IMR-90 (cell line): ENCODE data around the gene FOXP4. TPM values are rescaled to one million over a fixed set of nuclear protein-coding genes. Genes with fewer than 3 reads are reported as not detected.

Experiments
- ATAC-seq: fragments of 200-7000 bp; cut with Tn5 transposase; 2 replicates; pipeline ENCODE4 v1.9.1; 2020; ENCODE audit warnings: low read depth, mild to moderate bottlenecking, moderate library complexity
- BruUV-seq: library from RNA; stranded (reverse); fragments of 400-500 nt; replicated peaks from 2 replicates; lab custom pipeline; 2021; lab: Mats Ljungman, UMichigan
- CTCF ChIA-PET: fragments of 300-600 bp; formaldehyde crosslinking; extraction: SDS; loops from one replicate; lab custom pipeline; 2021; ENCODE audit warnings: antibody characterized with exemption; lab: Yijun Ruan, JAX
- POLR2A ChIA-PET: fragments of 300-600 bp; sonication (Branson Sonifier 250); formaldehyde crosslinking; loops from one replicate; lab custom pipeline; 2022; ENCODE audit warnings: antibody characterized with exemption; ENCODE audit not compliant: unreplicated experiment; lab: Charles Lee
- DNase-seq: peaks from one replicate; pipeline ENCODE4 v3.0.0; 2013
- H2AFZ ChIP-seq: replicated peaks from 2 replicates; pipeline ENCODE3; 2013; ENCODE audit warnings: low read length, mild to moderate bottlenecking; ENCODE audit not compliant: poor library complexity
- H2AK5ac ChIP-seq: 2 replicates; pipeline ENCODE4 v1.6.1; 2013; ENCODE audit warnings: low read depth, low read length, inconsistent platforms
- H2AK9ac ChIP-seq: replicated peaks from 2 replicates; pipeline ENCODE3; 2013; ENCODE audit warnings: mild to moderate bottlenecking, low read depth, low read length, moderate library complexity; ENCODE audit not compliant: poor library complexity
- H2BK120ac ChIP-seq: 2 replicates; pipeline ENCODE4 v1.6.1; 2013; ENCODE audit warnings: low read depth, low read length, inconsistent platforms
- H2BK15ac ChIP-seq: 3 replicates; pipeline ENCODE4 v1.6.1; 2013; ENCODE audit warnings: low read depth, low read length, inconsistent platforms
- H2BK20ac ChIP-seq: 2 replicates; pipeline ENCODE4 v1.6.1; 2013; ENCODE audit warnings: low read depth, mild to moderate bottlenecking, inconsistent platforms, low read length, moderate library complexity
- H2BK5ac ChIP-seq: 2 replicates; pipeline ENCODE4 v1.6.1; 2013; ENCODE audit warnings: mild to moderate bottlenecking, low read depth, low read length, inconsistent platforms; ENCODE audit not compliant: poor library complexity, severe bottlenecking
- H3K14ac ChIP-seq: replicated peaks from 2 replicates; pipeline ENCODE4 v1.6.1; 2013; ENCODE audit warnings: low read depth, low read length, inconsistent platforms
- H3K18ac ChIP-seq: 2 replicates; pipeline ENCODE4 v1.6.1; 2013; ENCODE audit warnings: low read depth, low read length, control low read depth
- H3K23ac ChIP-seq: 2 replicates; pipeline ENCODE4 v1.6.1; 2013; ENCODE audit warnings: low read depth, low read length, inconsistent platforms
- H3K27ac ChIP-seq: 2 replicates; pipeline ENCODE4 v1.5.1; 2013; ENCODE audit warnings: mild to moderate bottlenecking, control low read depth, low read length; ENCODE audit not compliant: insufficient read depth
- H3K27me3 ChIP-seq: 2 replicates; pipeline ENCODE4 v1.6.1; 2013; ENCODE audit warnings: low read length; ENCODE audit not compliant: control insufficient read depth, insufficient read depth
- H3K36me3 ChIP-seq: 2 replicates; pipeline ENCODE4 v1.6.1; 2013; ENCODE audit warnings: low read length, mixed read lengths; ENCODE audit not compliant: control insufficient read depth, insufficient read depth
- H3K4ac ChIP-seq: 2 replicates; pipeline ENCODE4 v1.6.1; 2013; ENCODE audit warnings: low read depth, low read length, inconsistent platforms
- H3K4me1 ChIP-seq: 2 replicates; pipeline ENCODE4 v1.6.1; 2013; ENCODE audit warnings: low read length, mixed read lengths; ENCODE audit not compliant: control insufficient read depth, insufficient read depth
- H3K4me2 ChIP-seq: 2 replicates; pipeline ENCODE4 v1.6.1; 2013; ENCODE audit warnings: low read depth, mild to moderate bottlenecking, control low read depth, low read length, moderate library complexity
- H3K4me3 ChIP-seq: 2 replicates; pipeline ENCODE4 v1.5.1; 2013; ENCODE audit warnings: low read depth, mild to moderate bottlenecking, control low read depth, low read length, moderate library complexity; ENCODE audit not compliant: insufficient read depth
- H3K56ac ChIP-seq: 2 replicates; pipeline ENCODE4 v1.6.1; 2013; ENCODE audit warnings: low read length, inconsistent platforms; ENCODE audit not compliant: insufficient read depth; ENCODE audit errors: extremely low read depth
- H3K79me1 ChIP-seq, 2 experiments: 2 replicates each; pipeline ENCODE4 v1.6.1; 2013; ENCODE audit warnings: low read length in 2 of 2, inconsistent platforms in 1 of 2, low read depth in 1 of 2
- H3K9ac ChIP-seq: 2 replicates; pipeline ENCODE4 v1.6.1; 2013; ENCODE audit warnings: low read depth, low read length, control low read depth
- H3K9me1 ChIP-seq: 2 replicates; pipeline ENCODE4 v1.6.1; 2013; ENCODE audit warnings: low read length, inconsistent platforms; ENCODE audit not compliant: insufficient read depth
- H3K9me3 ChIP-seq: 2 replicates; pipeline ENCODE4 v1.6.1; 2013; ENCODE audit warnings: low read length; ENCODE audit not compliant: control insufficient read depth, insufficient read depth
- H4K20me1 ChIP-seq: 2 replicates; pipeline ENCODE4 v1.6.1; 2013; ENCODE audit warnings: low read length, inconsistent platforms; ENCODE audit not compliant: insufficient read depth
- H4K5ac ChIP-seq: 2 replicates; pipeline ENCODE4 v1.6.1; 2013; ENCODE audit warnings: mild to moderate bottlenecking, low read depth, low read length, control low read depth
- H4K8ac ChIP-seq, 2 experiments: 2 replicates each; pipeline ENCODE4 v1.6.1; 2013; ENCODE audit warnings: low read depth in 2 of 2, low read length in 2 of 2, control low read depth in 1 of 2, inconsistent platforms in 1 of 2
- H4K91ac ChIP-seq: 2 replicates; pipeline ENCODE4 v1.6.1; 2013; ENCODE audit warnings: low read depth, low read length, inconsistent platforms; ENCODE audit not compliant: insufficient read depth
- BHLHE40 ChIP-seq: fragments of 150-350 bp; IDR thresholded peaks from 2 replicates; pipeline ENCODE4 v1.6.1; 2016; ENCODE audit warnings: mild to moderate bottlenecking, low read depth, low read length
- CHD1 ChIP-seq: IDR thresholded peaks from 2 replicates; pipeline ENCODE4 v1.6.1; 2012; ENCODE audit warnings: low read depth, low read length, improper control_type of control experiment
- FOS ChIP-seq: fragments of 150-350 bp; IDR thresholded peaks from 2 replicates; pipeline ENCODE4 v1.6.1; 2016; ENCODE audit warnings: low read depth, low read length
- MAFK ChIP-seq: IDR thresholded peaks from 2 replicates; pipeline ENCODE4 v1.6.1; 2012; ENCODE audit warnings: low read depth, low read length, improper control_type of control experiment
- MXI1 ChIP-seq: IDR thresholded peaks from 2 replicates; pipeline ENCODE4 v1.6.1; 2012; ENCODE audit warnings: low read depth, mild to moderate bottlenecking, low read length, moderate library complexity, borderline replicate concordance
- NFE2L2 ChIP-seq: fragments of 150-350 bp; IDR thresholded peaks from 2 replicates; pipeline ENCODE4 v1.6.1; 2016; ENCODE audit warnings: low read depth, mild to moderate bottlenecking, low read length
- RCOR1 ChIP-seq: IDR thresholded peaks from 2 replicates; pipeline ENCODE4 v1.6.1; 2012; ENCODE audit warnings: mild to moderate bottlenecking, low read length, improper control_type of control experiment; ENCODE audit not compliant: insufficient replicate concordance
- WGBS, 2 experiments: methylation state at CpG; one replicate each; pipeline versions ENCODE4 v1.1.5 to v1.1.7; 2013; ENCODE audit warnings: missing lambda C conversion rate in 2 of 2; ENCODE audit not compliant: insufficient read length in 1 of 2; ENCODE audit errors: extremely low coverage in 2 of 2; 5-methylcytosine and 5-hydroxymethylcytosine counted together
- dilution Hi-C: fragments of 300-500 bp; cut with HindIII; formaldehyde crosslinking; loops from one replicate; pipeline ENCODE4 v1.14.3; 2018; ENCODE audit warnings: low sequenced_read_pairs; ENCODE audit not compliant: unreplicated experiment
- in situ Hi-C: fragments of 300-500 bp; cut with MboI; formaldehyde crosslinking; loops from 3 replicates; pipeline ENCODE4 v1.14.3; 2019; ENCODE audit warnings: low sequenced_read_pairs, inconsistent platforms, mixed read lengths
- intact Hi-C: fragments of 100-400 bp; cut with micrococcal nuclease; formaldehyde crosslinking; loops from 2 replicates; pipeline ENCODE4 v1.10.0; 2022
- polyA plus RNA-seq, 3 experiments: library from polyadenylated mRNA; depleted of rRNA; stranded (reverse); fragments of >200 nt; gene quantifications; 2 replicates each; pipeline ENCODE4 v1.2.3, GENCODE V29; 2012; ENCODE audit warnings: low replicate concordance in 1 of 3
- total RNA-seq: library from RNA; depleted of rRNA; stranded (reverse); fragments of >200 nt; gene quantifications from 2 replicates; pipeline ENCODE4 v1.2.3, GENCODE V29; 2012
- TF ChIP-seq, protein P1 (sequence below): conservative IDR thresholded peaks from 2 replicates; pipeline ENCODE4 v1.5.1; 2012; ENCODE audit warnings: mild to moderate bottlenecking, low read depth, low read length, improper control_type of control experiment

The FOXP4 gene
- total and polyA plus RNA-seq, 2 of the 4 experiments (the other 2 are of a cell fraction): 0.72 to 9.5 TPM

DNA sequence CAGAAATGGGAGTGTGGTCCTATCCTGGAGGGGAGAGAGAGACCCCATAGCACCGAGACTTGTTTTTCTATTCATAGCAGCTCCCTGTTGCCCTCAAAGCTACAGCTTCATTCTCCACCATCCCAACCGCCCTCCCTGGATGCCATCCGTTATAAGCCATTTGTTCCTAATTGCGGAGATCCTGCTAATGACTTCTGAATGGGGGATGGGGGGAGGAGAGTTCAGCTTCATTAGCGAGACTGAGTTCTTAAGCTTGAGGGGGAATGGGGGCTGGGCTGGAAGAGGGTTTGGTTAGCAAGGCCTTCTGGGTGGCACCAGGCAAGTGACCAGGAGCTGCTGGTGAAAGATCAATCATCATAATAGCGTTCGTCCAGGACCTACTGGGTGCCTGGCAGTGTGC lies 27.1 kb downstream of the FOXP4 start:
- Histone ChIP-seq H2BK20ac (no peak overlapping the region), H2BK5ac (no peak overlapping the region), H3K36me3 (peaks cover 4% of the 10 kb centered on the region; the same call in 1 of the 2 replicates), H3K4me3 (no peak overlapping the region), H2AK5ac (no peak overlapping the region), H3K14ac (no peak overlapping the region), H3K4me1 (peaks cover 17% of the 10 kb centered on the region), H3K27me3 (no peaks in the 10 kb centered on the region), H3K4ac (no peak overlapping the region), H3K27ac (no peak overlapping the region), H2AK9ac (no peak overlapping the region), H2BK15ac (no peak overlapping the region), H2AFZ (no peak overlapping the region), H3K9me1 (peaks cover 23% of the 10 kb centered on the region), H3K9ac (no peak overlapping the region), H3K4me2 (no peak overlapping the region), H3K23ac (no peak overlapping the region), H3K9me3 (no peaks in the 10 kb centered on the region), H4K20me1 (peaks cover 3% of the 10 kb centered on the region; the same call in 1 of the 2 replicates), H3K18ac (no peak overlapping the region), H3K56ac (no peak overlapping the region), H4K91ac (no peak overlapping the region), H4K5ac (no peak overlapping the region), H3K79me1 (peaks cover 9 to 36% of the 10 kb centered on the region in 2 experiments), H4K8ac (no peak overlapping the region), H2BK120ac (no peak overlapping the region)
- intact Hi-C loops: no loop called here
- ATAC-seq (no peak), DNase-seq (no peak)
- TF ChIP-seq MXI1 (no peak), RCOR1 (no peak), MAFK (no peak), CHD1 (no peak), BHLHE40 (no peak), FOS (no peak), NFE2L2 (no peak)
- TF ChIP-seq, protein P1, sequence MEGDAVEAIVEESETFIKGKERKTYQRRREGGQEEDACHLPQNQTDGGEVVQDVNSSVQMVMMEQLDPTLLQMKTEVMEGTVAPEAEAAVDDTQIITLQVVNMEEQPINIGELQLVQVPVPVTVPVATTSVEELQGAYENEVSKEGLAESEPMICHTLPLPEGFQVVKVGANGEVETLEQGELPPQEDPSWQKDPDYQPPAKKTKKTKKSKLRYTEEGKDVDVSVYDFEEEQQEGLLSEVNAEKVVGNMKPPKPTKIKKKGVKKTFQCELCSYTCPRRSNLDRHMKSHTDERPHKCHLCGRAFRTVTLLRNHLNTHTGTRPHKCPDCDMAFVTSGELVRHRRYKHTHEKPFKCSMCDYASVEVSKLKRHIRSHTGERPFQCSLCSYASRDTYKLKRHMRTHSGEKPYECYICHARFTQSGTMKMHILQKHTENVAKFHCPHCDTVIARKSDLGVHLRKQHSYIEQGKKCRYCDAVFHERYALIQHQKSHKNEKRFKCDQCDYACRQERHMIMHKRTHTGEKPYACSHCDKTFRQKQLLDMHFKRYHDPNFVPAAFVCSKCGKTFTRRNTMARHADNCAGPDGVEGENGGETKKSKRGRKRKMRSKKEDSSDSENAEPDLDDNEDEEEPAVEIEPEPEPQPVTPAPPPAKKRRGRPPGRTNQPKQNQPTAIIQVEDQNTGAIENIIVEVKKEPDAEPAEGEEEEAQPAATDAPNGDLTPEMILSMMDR: no peak
- 100% methylated on average over 1 of the region's 7 CpGs; no CpG with 5 or more reads in 1 of the 2 experiments for WGBS, 2 experiments
- POLR2A ChIA-PET: no interaction called here
- in situ Hi-C loops: no loop called here
- CTCF ChIA-PET: no interaction called here
- dilution Hi-C loops: no loop called here
- no TSS peak for BruUV-seq
